HepG2 (cell line): ENCODE results near the gene OPALIN. TPM values are rescaled to one million over a fixed set of nuclear protein-coding genes. Genes with fewer than 3 reads are reported as not detected.

ENCODE experiments used
- ATAC-seq: fragments of 200-7000 bp; cut with Tn5 transposase; 3 replicates; pipeline ENCODE4 v1.9.1; 2020; ENCODE audit warnings: mild to moderate bottlenecking, moderate library complexity
- Bru-seq: library from RNA; stranded (reverse); fragments of 400-500 nt; gene quantifications from one replicate; lab custom pipeline; 2021; lab: Mats Ljungman, UMichigan
- BruChase-seq, 2 experiments: library from RNA; stranded (reverse); fragments of 400-500 nt; gene quantifications; one replicate each; lab custom pipeline; 2021; lab: Mats Ljungman, UMichigan
- BruUV-seq: library from RNA; stranded (reverse); fragments of 400-500 nt; replicated peaks from 2 replicates; lab custom pipeline; 2021; lab: Mats Ljungman, UMichigan
- CTCF ChIA-PET: fragments of 300-600 bp; formaldehyde crosslinking; extraction: SDS; loops from one replicate; lab custom pipeline; 2021; ENCODE audit warnings: low total read pairs, inconsistent platforms, low intra/inter-chr PET ratio; lab: Yijun Ruan, JAX
- POLR2A ChIA-PET: fragments of 350-600 bp; sonication (Branson Sonifier 250); formaldehyde crosslinking; loops from one replicate; lab custom pipeline; 2020; ENCODE audit warnings: antibody characterized with exemption, inconsistent platforms; lab: Yijun Ruan, JAX
- DNase-seq: peaks from one replicate; pipeline ENCODE4 v3.0.0-alpha.2; 2015; ENCODE audit warnings: low spot score
- FAIRE-seq: peaks from 3 replicates; lab custom pipeline; 2011; peaks lifted over from hg19 to GRCh38; lab: Jason Lieb, UNC
- H2AFZ ChIP-seq: one replicate; pipeline ENCODE4 v1.6.1; 2011; ENCODE audit warnings: low read length, inconsistent platforms
- H3K27ac ChIP-seq: fragments of 300-600 bp; 3 replicates; pipeline ENCODE4 v1.8.0; 2011; ENCODE audit warnings: mixed run types, mild to moderate bottlenecking, mixed read lengths, low read length, inconsistent platforms; ENCODE audit not compliant: insufficient read depth; ENCODE audit errors: extremely low read length
- H3K27me3 ChIP-seq, 2 experiments: fragments of 200-600 bp in 1 of 2; 2 replicates in 1 of 2; 3 replicates in 1 of 2; pipeline versions ENCODE4 v1.6.0 to v1.8.0; 2011; ENCODE audit warnings: low read length in 2 of 2, mild to moderate bottlenecking in 2 of 2, moderate library complexity in 2 of 2, inconsistent platforms in 1 of 2; ENCODE audit not compliant: insufficient read depth in 2 of 2, control insufficient read depth in 1 of 2
- H3K36me3 ChIP-seq, 2 experiments: fragments of 200-600 bp in 1 of 2; replicated peaks in 1 of 2; 2 replicates in 1 of 2; 3 replicates in 1 of 2; pipeline versions ENCODE4 v1.5.1 to v1.8.0; 2011; ENCODE audit warnings: low read length in 2 of 2, inconsistent platforms in 1 of 2; ENCODE audit not compliant: insufficient read depth in 2 of 2, control insufficient read depth in 1 of 2
- H3K4me1 ChIP-seq: 2 replicates; pipeline ENCODE4 v1.5.1; 2012; ENCODE audit warnings: low read length, inconsistent platforms; ENCODE audit not compliant: insufficient read depth
- H3K4me2 ChIP-seq: 2 replicates; pipeline ENCODE4 v1.6.0; 2011; ENCODE audit warnings: low read depth, low read length, inconsistent platforms
- H3K4me3 ChIP-seq, 3 experiments: fragments of 200-600 bp in 1 of 3; sonication (generic), shearing (Covaris generic) in 1 of 3; replicated peaks in 1 of 3; 2 replicates each; pipeline ENCODE4 v1.5.1; 2011 to 2016; ENCODE audit warnings: low read length in 3 of 3, inconsistent platforms in 2 of 3, low read depth in 2 of 3, mild to moderate bottlenecking in 2 of 3, control low read depth in 1 of 3, mixed read lengths in 1 of 3; ENCODE audit not compliant: insufficient read depth in 1 of 3
- H3K79me2 ChIP-seq: one replicate; pipeline ENCODE4 v1.6.1; 2011; ENCODE audit warnings: low read length, inconsistent platforms; ENCODE audit not compliant: insufficient read depth
- H3K9ac ChIP-seq: 2 replicates; pipeline ENCODE4 v1.6.0; 2011; ENCODE audit warnings: mild to moderate bottlenecking, low read depth, low read length, inconsistent platforms; ENCODE audit not compliant: insufficient read depth
- H3K9me3 ChIP-seq: 2 replicates; pipeline ENCODE4 v1.5.1; 2012; ENCODE audit warnings: mild to moderate bottlenecking, low read length
- H4K20me1 ChIP-seq: 2 replicates; pipeline ENCODE4 v1.6.0; 2011; ENCODE audit warnings: inconsistent platforms, mild to moderate bottlenecking, low read length, moderate library complexity; ENCODE audit not compliant: insufficient read depth
- CENPT ChIP-seq: sonication (generic); formaldehyde crosslinking; IDR thresholded peaks from 2 replicates; pipeline ENCODE4 v1.8.0; 2022; ENCODE audit warnings: low read depth, mild to moderate bottlenecking, moderate library complexity, missing genetic modification reagents
- DMAP1 ChIP-seq: IDR thresholded peaks from 2 replicates; pipeline ENCODE4 v1.6.1; 2016
- KLF12 ChIP-seq: sonication (generic); formaldehyde crosslinking; IDR thresholded peaks from 2 replicates; pipeline ENCODE4 v1.4.0; 2020; ENCODE audit warnings: missing genetic modification reagents, borderline replicate concordance
- THYN1 ChIP-seq: sonication (generic); formaldehyde crosslinking; IDR thresholded peaks from 2 replicates; pipeline ENCODE4 v1.8.1; 2023; ENCODE audit warnings: low read depth, mild to moderate bottlenecking, moderate library complexity, missing genetic modification reagents, borderline replicate concordance
- WGBS: methylation state at CpG from one replicate; pipeline ENCODE4 v1.1.6; 2017; ENCODE audit warnings: low lambda C conversion rate; 5-methylcytosine and 5-hydroxymethylcytosine counted together
- in situ Hi-C: cut with HindIII; loops from 2 replicates; pipeline ENCODE4 v1.10.0; 2017; ENCODE audit warnings: low pct_unique_long_range_greater_than_20kb; ENCODE audit not compliant: extremely low pct_ligation_motif_present
- intact Hi-C: fragments of 100-400 bp; cut with micrococcal nuclease; formaldehyde crosslinking; loops from one replicate; pipeline ENCODE4 v1.10.0; 2022; ENCODE audit not compliant: unreplicated experiment
- long read RNA-seq, 2 experiments: library from RNA in 1 of 2; library from polyadenylated mRNA in 1 of 2; stranded (forward) in 1 of 2; unstranded in 1 of 2; transcript quantifications; one replicate each; pipeline ENCODE4 v2.0.0, GENCODE V29; 2019 to 2022
- polyA minus RNA-seq, 3 experiments: library from RNA; depleted of rRNA, polyadenylated mRNA; stranded (reverse); fragments of >200 nt; gene quantifications; 2 replicates each; pipeline ENCODE4 v1.2.3, GENCODE V29; 2011; ENCODE audit warnings: low replicate concordance in 1 of 3
- polyA plus RNA-seq, 8 experiments: library from polyadenylated mRNA; depleted of rRNA in 3 of 8; stranded (reverse) in 7 of 8; unstranded in 1 of 8; fragments of >200 nt; fragmentation: Illumina TruSeq in 4 of 8; extraction: Trizol in 4 of 8; gene quantifications; 2 replicates each; pipeline versions ENCODE4 v1.2.1 to v1.2.3, GENCODE V29; 2011 to 2016; ENCODE audit warnings: low read depth in 4 of 8, missing spikeins in 1 of 8, mixed read lengths in 1 of 8; ENCODE audit not compliant: insufficient read depth in 1 of 8
- total RNA-seq, 5 experiments: library from RNA; depleted of rRNA; stranded (reverse); fragments of >200 nt; fragmentation: Illumina TruSeq; extraction: Trizol; gene quantifications; 2 replicates each; pipeline ENCODE4 v1.2.3, GENCODE V29; 2016; ENCODE audit warnings: low read depth in 1 of 5
- TF ChIP-seq, protein P1 (sequence below): sonication (generic); formaldehyde crosslinking; conservative IDR thresholded peaks from 2 replicates; pipeline ENCODE4 v1.8.0; 2022; ENCODE audit warnings: low read depth, missing genetic modification reagents
- TF ChIP-seq, protein P2 (sequence below): sonication (generic); formaldehyde crosslinking; IDR thresholded peaks from 2 replicates; pipeline ENCODE4 v1.8.1; 2023; ENCODE audit warnings: missing genetic modification reagents, mild to moderate bottlenecking, borderline replicate concordance
- TF ChIP-seq, protein P3 (sequence below), 2 experiments: IDR thresholded peaks; 2 replicates each; pipeline ENCODE4 v1.6.1; 2011 to 2012; ENCODE audit warnings: low read length in 2 of 2, borderline replicate concordance in 1 of 2, low read depth in 1 of 2, mild to moderate bottlenecking in 1 of 2, moderate library complexity in 1 of 2
- TF ChIP-seq, protein P4 (sequence below): sonication (generic); formaldehyde crosslinking; IDR thresholded peaks from 2 replicates; pipeline ENCODE4 v1.4.0; 2020; ENCODE audit warnings: mild to moderate bottlenecking, missing genetic modification reagents
- TF ChIP-seq, protein P5 (sequence below): sonication (generic); formaldehyde crosslinking; IDR thresholded peaks from 2 replicates; pipeline ENCODE4 v1.5.0; 2020; ENCODE audit warnings: missing genetic modification reagents
- TF ChIP-seq, protein P6 (sequence below): sonication (generic); formaldehyde crosslinking; IDR thresholded peaks from 2 replicates; pipeline ENCODE4 v1.8.1; 2023; ENCODE audit warnings: mild to moderate bottlenecking, moderate library complexity, missing genetic modification reagents

Gene OPALIN, protein sequence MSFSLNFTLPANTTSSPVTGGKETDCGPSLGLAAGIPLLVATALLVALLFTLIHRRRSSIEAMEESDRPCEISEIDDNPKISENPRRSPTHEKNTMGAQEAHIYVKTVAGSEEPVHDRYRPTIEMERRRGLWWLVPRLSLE
- total RNA-seq (2016; rRNA removed; fragmentation: Illumina TruSeq; extraction: Trizol) (not detected in 2 replicates), polyA plus RNA-seq (2011; rRNA removed) (not detected in 2 replicates), polyA minus RNA-seq (2011; rRNA and poly(A)+ RNA removed; ENCODE audit: low replicate concordance) (not detected in 2 replicates), Bru-seq, nascent RNA (not detected), BruChase-seq, experiment 1, labeled RNA remaining after a 6-hour chase (not detected), BruChase-seq, experiment 2, labeled RNA remaining after a 2-hour chase (not detected)
- total RNA-seq (2016; cell fraction: cytosol; rRNA removed; fragmentation: Illumina TruSeq; extraction: Trizol; ENCODE audit: low read depth) = not detected in 2 replicates
- not detected in 2 replicates for total RNA-seq (2016; cell fraction: insoluble cytoplasmic fraction; rRNA removed; fragmentation: Illumina TruSeq; extraction: Trizol)
- not detected in 2 replicates for total RNA-seq (2016; cell fraction: membrane; rRNA removed; fragmentation: Illumina TruSeq; extraction: Trizol)
- total RNA-seq (2016; cell fraction: nucleus; rRNA removed; fragmentation: Illumina TruSeq; extraction: Trizol) = not detected in 2 replicates
- not detected in 2 replicates for polyA plus RNA-seq (2011; cell fraction: cytosol; rRNA removed)
- polyA plus RNA-seq (2011; cell fraction: nucleus; rRNA removed) = not detected in 2 replicates
- not detected in 2 replicates for polyA plus RNA-seq (2012)
- polyA plus RNA-seq (2016; cell fraction: cytosol; fragmentation: Illumina TruSeq; extraction: Trizol; ENCODE audit: low read depth) = not detected in 2 replicates
- polyA plus RNA-seq (2016; cell fraction: insoluble cytoplasmic fraction; fragmentation: Illumina TruSeq; extraction: Trizol; ENCODE audit: low read depth) = not detected in 2 replicates
- not detected in 2 replicates for polyA plus RNA-seq (2016; cell fraction: membrane; fragmentation: Illumina TruSeq; extraction: Trizol; ENCODE audit: low read depth)
- not detected in 2 replicates for polyA plus RNA-seq (2016; cell fraction: nucleus; fragmentation: Illumina TruSeq; extraction: Trizol; ENCODE audit: insufficient read depth, low read depth)
- polyA minus RNA-seq (2011; cell fraction: cytosol; rRNA and poly(A)+ RNA removed) = not detected in 2 replicates
- not detected in 2 replicates for polyA minus RNA-seq (2011; cell fraction: nucleus; rRNA and poly(A)+ RNA removed)
- long read RNA-seq, experiment 1 = 0 reads
- long read RNA-seq, experiment 2 = 0 reads

DNA sequence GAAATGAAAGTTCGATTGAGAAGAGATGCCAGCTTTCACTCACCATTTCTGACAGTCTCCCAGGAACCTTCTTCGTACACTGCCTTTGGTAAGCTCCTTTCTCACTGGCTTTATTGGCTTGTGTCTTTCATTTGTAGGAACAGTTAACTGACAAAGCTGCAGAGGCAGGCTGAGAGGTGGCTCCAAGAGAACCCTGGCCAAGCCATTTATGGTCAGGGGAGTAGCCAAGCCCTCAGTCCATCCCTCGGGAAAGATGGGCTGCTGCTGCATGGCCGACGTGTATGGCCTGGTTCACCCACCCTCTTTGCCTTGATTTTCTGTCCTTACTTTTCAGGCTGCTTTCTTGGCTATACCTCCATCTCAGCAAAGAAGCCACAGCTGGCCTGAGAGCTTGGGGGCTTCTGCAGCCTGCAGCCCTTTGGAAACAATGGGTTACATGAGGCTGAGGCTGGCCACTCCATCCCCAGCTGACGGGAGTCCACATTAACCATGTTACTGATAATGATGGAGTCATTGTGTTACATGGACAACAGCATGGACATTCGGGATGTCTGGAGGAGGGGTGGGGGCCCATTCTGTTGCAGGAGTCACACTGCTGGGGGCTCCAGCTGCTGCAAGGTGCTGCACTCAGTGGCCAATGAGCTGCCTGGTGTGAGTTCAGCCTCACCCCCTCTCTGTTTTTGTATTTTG, at the start of gene OPALIN:
Gene OPALIN (minus strand): TSS at position 152 of the 690 bp plus-strand sequence. CDS start 106 bp downstream, at position 46.
- Histone ChIP-seq H3K9me3 (no peaks in the 10 kb centered on the region), H3K4me3 (no peak within 1 kb of the TSS), H4K20me1 (no peaks in the 10 kb centered on the region), H3K27me3 (peaks cover 2 to 24% of the 10 kb centered on the region in 2 experiments; a peak in 3 of 5 replicates), H3K27ac (no peak within 1 kb of the TSS), H3K9ac (no peak within 1 kb of the TSS), H2AFZ (no peak within 1 kb of the TSS), H3K36me3 (no peaks in the 10 kb centered on the region), H3K79me2 (no peaks in the 10 kb centered on the region), H3K4me1 (no peaks in the 10 kb centered on the region), H3K4me2 (no peak within 1 kb of the TSS)
- ChIA-PET CTCF (no interaction called here), POLR2A (no interaction called here)
- BruUV-seq = no TSS peak
- in situ Hi-C loops = no loop called here
- intact Hi-C loops = no loop called here
- no peak for ATAC-seq
- WGBS = 9% methylated on average over 6 of the region's 7 CpGs
- DNase-seq = no peak
- FAIRE-seq = no peak
- TF ChIP-seq, protein P1, sequence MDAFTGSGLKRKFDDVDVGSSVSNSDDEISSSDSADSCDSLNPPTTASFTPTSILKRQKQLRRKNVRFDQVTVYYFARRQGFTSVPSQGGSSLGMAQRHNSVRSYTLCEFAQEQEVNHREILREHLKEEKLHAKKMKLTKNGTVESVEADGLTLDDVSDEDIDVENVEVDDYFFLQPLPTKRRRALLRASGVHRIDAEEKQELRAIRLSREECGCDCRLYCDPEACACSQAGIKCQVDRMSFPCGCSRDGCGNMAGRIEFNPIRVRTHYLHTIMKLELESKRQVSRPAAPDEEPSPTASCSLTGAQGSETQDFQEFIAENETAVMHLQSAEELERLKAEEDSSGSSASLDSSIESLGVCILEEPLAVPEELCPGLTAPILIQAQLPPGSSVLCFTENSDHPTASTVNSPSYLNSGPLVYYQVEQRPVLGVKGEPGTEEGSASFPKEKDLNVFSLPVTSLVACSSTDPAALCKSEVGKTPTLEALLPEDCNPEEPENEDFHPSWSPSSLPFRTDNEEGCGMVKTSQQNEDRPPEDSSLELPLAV (CRISPR knock-in tag) = no peak
- TF ChIP-seq, protein P2, sequence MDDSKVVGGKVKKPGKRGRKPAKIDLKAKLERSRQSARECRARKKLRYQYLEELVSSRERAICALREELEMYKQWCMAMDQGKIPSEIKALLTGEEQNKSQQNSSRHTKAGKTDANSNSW (CRISPR knock-in tag) = no peak
- TF ChIP-seq, protein P3, sequence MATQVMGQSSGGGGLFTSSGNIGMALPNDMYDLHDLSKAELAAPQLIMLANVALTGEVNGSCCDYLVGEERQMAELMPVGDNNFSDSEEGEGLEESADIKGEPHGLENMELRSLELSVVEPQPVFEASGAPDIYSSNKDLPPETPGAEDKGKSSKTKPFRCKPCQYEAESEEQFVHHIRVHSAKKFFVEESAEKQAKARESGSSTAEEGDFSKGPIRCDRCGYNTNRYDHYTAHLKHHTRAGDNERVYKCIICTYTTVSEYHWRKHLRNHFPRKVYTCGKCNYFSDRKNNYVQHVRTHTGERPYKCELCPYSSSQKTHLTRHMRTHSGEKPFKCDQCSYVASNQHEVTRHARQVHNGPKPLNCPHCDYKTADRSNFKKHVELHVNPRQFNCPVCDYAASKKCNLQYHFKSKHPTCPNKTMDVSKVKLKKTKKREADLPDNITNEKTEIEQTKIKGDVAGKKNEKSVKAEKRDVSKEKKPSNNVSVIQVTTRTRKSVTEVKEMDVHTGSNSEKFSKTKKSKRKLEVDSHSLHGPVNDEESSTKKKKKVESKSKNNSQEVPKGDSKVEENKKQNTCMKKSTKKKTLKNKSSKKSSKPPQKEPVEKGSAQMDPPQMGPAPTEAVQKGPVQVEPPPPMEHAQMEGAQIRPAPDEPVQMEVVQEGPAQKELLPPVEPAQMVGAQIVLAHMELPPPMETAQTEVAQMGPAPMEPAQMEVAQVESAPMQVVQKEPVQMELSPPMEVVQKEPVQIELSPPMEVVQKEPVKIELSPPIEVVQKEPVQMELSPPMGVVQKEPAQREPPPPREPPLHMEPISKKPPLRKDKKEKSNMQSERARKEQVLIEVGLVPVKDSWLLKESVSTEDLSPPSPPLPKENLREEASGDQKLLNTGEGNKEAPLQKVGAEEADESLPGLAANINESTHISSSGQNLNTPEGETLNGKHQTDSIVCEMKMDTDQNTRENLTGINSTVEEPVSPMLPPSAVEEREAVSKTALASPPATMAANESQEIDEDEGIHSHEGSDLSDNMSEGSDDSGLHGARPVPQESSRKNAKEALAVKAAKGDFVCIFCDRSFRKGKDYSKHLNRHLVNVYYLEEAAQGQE (IDR thresholded peaks at IDR 0.05; ENCODE audit: borderline replicate concordance in 1 of 2, low read depth in 1 of 2, low read length in 2 of 2) = no peak
- TF ChIP-seq, protein P4, sequence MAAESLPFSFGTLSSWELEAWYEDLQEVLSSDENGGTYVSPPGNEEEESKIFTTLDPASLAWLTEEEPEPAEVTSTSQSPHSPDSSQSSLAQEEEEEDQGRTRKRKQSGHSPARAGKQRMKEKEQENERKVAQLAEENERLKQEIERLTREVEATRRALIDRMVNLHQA = no peak
- no peak for TF ChIP-seq DMAP1 (CRISPR knock-in tag)
- TF ChIP-seq, protein P5, sequence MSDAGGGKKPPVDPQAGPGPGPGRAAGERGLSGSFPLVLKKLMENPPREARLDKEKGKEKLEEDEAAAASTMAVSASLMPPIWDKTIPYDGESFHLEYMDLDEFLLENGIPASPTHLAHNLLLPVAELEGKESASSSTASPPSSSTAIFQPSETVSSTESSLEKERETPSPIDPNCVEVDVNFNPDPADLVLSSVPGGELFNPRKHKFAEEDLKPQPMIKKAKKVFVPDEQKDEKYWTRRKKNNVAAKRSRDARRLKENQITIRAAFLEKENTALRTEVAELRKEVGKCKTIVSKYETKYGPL (CRISPR knock-in tag) = no peak
- no peak for TF ChIP-seq THYN1
- TF ChIP-seq KLF12 (CRISPR knock-in tag) = no peak
- TF ChIP-seq, protein P6, sequence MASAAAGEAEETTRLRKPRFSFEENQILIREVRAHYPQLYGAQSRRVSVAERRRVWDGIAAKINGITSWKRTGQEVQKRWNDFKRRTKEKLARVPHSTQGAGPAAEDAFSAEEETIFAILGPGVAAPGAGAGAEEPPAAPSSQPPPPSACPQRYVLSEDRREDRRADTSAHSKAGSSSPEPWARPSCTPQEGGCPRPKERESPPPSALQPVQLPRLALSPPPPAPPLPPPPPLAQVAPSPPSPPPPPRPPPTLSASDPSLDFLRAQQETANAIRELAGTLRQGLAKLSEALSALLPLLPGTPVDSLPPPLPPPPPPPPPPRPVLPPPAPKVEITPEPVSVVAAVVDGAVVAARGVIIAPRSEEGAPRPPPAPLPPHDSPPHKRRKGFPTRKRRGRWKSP (CRISPR knock-in tag) = no peak
- no peak for TF ChIP-seq CENPT (CRISPR knock-in tag)
